NCI-H1105 (cell line): ENCODE data around the gene AMIGO2.
"Not testable (repeated sequence)": the region's sequence is repeated elsewhere in the genome, so short reads cannot be mapped to it uniquely, and the experiment has no call there.

Experiments
- DNase-seq: peaks from one replicate; lab custom pipeline; 2025; lab: John Stamatoyannopoulos, UW

AMIGO2 gene

GRCh38 chr12:47079468-47079980, at the start of gene AMIGO2, which contains the start of gene PCED1B:
Gene AMIGO2, minus strand, starts transcription at chr12:47079959. Its CDS starts 957 bp downstream, at chr12:47079002.
Gene PCED1B, plus strand, starts transcription at chr12:47079621. Its CDS starts 155,443 bp downstream, at chr12:47235064.
- peak; percentile 63 for DNase-seq

- DNase-seq, result no peak
Measured at GRCh38 chr12:47126246-47126645, 46.5 kb upstream of the AMIGO2 start.

GRCh38 chr12:47124451-47124850, 44.7 kb upstream of the AMIGO2 start:
- no peak for DNase-seq

DNA sequence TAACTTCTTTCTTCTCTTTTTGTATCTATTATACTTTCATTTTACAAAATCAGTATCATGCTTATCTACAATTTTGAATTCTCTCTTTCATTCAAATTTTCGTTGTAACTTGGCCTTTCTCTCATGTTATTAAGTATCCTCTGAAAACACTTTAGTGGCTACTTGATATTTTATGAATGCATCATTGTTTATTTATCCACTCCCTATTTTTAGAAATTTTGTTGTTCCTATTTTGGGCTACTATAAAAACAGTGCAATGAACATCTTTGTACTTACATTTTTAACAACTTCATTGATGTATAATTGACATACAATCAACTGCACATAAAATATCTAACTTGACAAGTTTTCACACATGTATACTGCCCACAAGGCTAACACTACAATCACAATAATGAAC, 44.0 kb upstream of the AMIGO2 start:
- no peak for DNase-seq

GRCh38 chr12:47122602-47123001, 42.8 kb upstream of the AMIGO2 start:
- DNase-seq, result no peak

DNA sequence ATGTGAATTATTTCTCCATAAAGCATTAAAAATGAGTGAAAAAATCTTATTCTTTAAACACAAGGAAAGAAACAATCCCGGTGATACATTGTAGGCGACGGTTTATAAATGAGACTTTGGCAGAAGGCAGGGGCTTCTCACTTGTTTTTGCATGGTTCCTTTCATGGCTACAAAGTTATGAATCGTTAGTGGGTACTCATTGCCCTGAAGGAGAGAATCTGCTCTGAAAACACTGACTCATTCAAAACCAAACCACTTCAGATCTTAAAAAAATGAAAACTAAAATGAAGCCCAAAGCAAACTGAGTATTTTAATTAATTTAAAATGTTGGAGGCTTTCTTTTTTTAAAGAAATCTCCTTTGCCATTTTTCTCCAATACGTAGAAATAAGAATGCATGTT, 41.4 kb upstream of the AMIGO2 start:
- no peak for DNase-seq

DNA sequence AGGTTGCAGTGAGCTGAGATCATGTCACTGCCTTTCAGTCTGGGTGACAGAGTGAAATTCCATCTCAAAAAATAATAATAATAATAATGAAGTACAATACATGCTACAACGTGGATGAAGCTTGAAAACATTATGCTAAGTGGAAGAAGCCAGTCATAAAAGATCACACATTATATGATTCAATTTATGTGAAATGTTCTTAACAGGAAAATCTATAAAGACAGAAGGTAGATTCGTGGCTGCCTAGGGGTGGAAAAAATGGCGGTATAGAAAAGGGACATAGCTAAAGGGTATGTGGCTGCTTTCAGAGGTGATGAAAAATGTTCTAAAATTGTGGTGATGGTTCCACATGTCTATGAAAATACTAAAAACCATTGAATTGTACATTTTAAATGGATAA, 41.0 kb upstream of the AMIGO2 start:
- DNase-seq, result no peak

GRCh38 chr12:47117305-47117704, 37.5 kb upstream of the AMIGO2 start:
- not testable (repeated sequence) for DNase-seq

DNA sequence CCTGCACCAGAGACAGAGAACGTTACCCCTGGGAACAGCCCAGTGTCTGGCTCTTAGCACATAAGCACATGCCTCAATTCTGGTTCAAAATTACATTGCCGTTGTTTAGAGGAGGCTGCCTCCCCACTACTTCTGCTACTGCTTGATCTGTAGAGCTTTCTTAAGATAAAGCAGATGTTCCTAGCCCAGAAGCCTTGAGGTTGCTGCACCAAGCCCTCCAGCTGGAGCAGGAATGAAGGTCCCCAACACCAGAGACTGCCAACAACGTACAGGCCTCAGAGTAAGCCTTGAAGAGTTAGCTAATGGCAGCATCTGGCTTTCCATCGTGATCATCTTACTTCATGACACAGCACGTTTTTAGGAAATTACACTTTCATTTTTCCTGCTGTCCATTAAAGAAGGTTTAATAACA, 34.7 kb upstream of the AMIGO2 start:
- no peak for DNase-seq

- no peak for DNase-seq
Measured at GRCh38 chr12:47112679-47113078, 32.9 kb upstream of the AMIGO2 start.

DNA sequence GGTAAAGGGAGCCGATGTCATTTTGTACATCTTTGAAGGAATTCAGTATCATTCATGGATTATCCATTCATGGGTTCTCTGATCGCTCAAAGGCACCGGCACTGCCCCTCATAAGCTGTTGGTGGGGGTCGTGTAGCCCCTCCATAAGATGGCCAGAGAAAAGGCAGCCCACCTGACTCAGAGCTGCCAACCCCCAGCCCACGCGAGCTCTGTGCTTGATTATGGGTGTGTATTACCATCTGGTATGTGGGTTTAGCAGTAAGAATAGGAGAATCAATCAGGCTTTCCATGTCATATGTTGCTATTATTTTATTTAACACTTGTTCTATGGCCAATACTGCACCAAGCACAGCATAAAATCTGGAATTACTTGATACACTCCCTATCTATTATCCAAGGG, 32.1 kb upstream of the AMIGO2 start:
- DNase-seq, result no peak

- DNase-seq, result no peak
Measured at GRCh38 chr12:47111392-47111778, 31.6 kb upstream of the AMIGO2 start.

DNA sequence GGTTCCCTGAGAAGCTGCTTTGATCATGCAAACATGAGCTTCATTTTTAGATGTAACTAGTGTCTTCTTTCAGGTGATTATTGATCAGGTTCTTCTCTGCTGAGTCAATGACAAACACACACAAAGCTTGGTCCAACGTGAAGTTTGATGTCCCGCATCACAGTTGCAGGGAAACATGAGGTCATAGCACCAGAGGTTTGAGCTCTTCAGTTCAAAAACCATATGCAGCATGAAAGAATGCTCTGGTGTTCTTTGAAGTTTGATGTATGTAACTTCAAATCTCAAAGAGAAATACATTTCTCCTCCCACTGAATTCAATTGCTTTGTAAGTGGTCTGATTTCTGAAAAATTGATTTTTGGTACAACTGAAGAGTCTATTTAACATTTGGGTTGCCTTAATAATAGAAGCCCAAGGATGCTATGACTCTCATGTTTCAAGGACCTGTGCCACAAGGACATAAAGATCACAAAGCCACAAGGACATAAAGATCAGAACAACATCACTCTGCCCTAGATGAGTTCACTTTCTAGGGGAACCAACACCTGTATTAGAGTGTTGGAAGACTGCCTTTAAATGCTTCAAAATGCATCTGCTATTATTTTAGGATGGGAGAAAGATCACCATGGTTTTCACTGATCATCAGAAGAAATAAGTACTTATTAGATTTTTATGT, 31.1 kb upstream of the AMIGO2 start:
- no peak for DNase-seq

DNA sequence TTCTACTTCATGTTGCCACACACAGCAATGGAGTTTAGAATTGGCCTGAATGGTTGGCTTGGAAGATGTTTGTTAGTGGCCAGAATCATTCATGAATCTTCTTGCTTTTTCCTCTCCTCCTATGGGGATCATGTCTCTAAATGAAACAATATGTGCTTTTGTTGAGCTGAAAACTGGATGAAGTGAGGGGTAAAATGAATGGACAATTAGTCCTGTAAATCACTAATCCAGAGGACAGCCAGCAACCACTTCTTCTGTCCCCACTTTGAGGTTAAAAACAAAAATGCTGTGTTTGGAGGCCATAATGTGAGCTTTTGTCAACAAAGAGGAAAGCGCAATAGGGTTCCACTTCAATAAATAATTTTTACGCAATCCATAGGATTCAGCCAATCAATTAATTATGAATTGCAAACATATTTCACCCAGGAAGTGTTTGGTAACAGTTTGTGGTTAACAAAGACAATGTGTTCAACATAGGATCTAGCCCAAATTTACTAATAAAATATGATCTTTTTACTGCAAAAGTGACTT, 30.3 kb upstream of the AMIGO2 start:
- no peak for DNase-seq

- no peak for DNase-seq
Measured at GRCh38 chr12:47107926-47108325, 28.2 kb upstream of the AMIGO2 start.

- no peak for DNase-seq
Measured at GRCh38 chr12:47107446-47107845, 27.7 kb upstream of the AMIGO2 start.

DNA sequence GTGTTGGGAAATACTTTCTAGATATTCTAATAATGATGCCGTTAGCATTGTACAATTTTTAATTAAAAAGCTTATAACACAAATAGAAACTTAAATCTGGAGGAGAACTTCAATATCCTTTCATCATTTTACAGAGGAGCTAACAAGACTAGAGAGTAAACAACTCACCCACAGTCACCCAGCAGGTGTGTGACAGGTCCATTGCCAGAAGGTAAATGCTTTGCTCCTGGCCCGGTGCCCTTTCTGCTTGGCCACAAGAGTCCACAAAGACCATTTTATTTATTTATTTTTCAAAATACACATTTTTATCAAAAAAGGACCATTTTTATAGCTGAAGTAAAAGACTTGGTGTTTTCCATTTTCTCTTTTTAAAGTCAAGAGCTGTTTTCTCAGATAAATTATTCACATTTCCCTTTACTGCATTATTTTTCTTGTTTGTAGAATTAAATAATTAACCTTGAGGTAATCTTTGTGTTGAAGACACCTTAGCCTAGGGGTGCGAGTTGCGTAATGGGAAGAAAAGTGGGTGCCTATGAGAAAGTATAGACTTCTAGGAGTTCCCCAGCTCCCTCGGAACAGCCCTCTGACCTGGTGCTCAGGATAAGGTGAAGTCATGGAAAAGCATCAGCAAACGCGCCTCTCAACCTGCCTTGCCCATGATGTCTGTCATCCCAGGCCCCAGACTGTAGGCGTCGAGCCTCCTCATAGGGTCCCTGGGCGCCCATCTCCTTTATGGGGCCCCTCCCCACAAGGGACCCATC, 26.3 kb upstream of the AMIGO2 start:
- DNase-seq, result peak; percentile 68

DNA sequence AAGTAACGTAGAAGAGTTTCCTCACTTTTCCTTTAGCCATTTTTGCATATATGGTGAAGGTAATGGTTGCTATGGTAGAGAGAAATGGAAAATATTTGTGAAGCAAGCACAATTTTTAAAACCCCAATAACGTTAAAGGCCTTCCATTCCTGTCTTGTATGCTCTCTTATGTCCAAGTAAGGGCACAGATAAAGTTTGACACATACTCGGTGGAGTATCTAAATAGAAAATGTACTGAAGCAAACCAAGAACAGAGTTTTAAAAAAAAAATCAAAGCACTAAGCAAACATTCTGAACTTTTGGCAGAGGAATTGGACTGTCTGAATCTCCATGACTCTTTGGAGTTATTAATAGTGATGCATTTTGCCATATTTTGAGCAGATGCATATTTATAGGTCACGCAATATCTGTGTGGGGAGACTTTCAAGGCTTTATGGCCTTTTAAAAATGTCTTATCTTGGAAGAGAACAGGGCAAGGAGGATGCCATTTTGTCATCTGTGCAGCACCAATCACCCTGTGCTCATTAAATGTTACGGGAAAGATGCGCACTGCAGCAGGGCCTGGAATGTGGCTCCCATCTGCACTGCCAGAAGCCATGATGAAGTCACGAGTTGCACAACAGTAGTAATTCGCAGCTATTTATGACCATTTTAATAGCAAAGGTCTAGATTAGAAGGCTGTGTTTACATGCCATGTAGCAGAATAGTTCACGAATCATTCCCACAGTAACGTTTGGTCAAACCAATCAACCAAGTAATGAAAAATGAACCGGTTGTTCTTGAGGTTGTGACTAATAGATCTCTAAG, 23.3 kb upstream of the AMIGO2 start:
- DNase-seq, result no peak

GRCh38 chr12:47102406-47102805, 22.6 kb upstream of the AMIGO2 start:
- no peak for DNase-seq

DNA sequence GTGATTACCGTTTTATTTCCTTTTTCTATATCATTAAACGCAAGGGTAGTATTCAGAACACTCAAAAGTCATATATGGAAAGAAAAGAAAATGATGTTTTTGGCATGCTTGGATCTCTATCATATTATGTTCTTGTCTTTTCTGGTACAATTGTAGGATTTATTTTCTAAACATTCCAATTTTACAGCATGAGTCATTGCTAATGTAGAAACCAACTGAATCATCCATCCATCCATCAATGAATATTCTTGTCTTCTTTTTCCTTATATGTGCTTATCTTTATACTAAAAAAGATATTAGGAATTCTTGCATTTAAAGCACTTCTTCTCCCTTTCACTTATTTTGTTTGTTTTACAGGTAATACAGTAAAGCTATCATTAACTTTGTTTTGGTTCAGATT, 20.4 kb upstream of the AMIGO2 start:
- no peak for DNase-seq

DNA sequence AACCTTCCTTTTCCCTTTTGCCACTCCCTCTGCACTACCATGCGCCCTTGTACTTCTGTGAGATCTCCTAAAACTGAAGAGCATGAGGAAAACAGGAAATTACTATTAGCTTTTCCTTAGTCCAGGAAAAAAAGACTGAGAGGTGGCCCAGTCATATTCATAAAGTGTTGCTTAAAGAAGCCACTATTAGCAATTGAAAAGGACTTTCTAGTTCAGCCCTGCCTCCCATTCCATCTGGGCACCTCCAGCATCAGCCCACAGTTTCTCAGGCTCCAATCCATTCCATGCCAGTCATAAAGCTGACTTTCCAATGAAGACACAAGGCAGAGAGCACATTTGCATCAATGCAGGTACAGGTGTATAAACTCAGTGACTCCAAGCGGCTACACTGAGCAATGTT, 19.9 kb upstream of the AMIGO2 start:
- no peak for DNase-seq

DNA sequence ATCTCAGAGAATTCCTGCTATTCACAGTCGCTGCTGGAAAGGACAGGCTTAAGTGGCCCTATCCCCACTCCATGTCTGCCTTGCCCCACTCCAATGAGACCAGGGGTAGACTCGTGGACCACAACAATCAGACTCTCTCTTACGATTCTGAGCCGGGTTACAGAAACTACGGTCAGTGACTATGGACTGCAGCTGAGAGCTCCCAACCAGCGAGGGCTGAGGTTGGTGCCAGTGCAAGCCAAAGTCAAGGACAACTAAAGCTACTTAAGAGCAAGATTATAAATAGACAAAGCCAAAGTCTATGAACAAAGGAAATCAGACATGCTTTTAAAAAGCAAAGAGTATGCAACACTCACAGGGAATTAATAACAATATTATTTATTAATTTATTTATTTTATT, 18.3 kb upstream of the AMIGO2 start:
- DNase-seq, result no peak
